Naive B cell (primary cell): Measurements from ENCODE around the gene EDC4. TPM values are rescaled to one million over a fixed set of nuclear protein-coding genes. Genes with fewer than 3 reads are reported as not detected.
A peak's percentile ranks its signal among the peaks of the same experiment; 100 is the strongest.
"Not testable (repeated sequence)": the region's sequence is repeated elsewhere in the genome, so short reads cannot be mapped to it uniquely, and the experiment has no call there.

Source experiments
- ATAC-seq, 2 donors: fragments of 150-1000 bp; cut with Tn5 transposase; 2 replicates each; pipeline ENCODE4 v1.10.0; 2021; ENCODE audit warnings: low read depth in 2 of 2, mild to moderate bottlenecking in 2 of 2, moderate library complexity in 2 of 2
- DNase-seq: peaks from one replicate; pipeline ENCODE4 v3.0.0; 2022
- H3K27ac Mint-ChIP-seq, 6 donors: one replicate each; pipeline ENCODE4 v1.8.0; 2020 to 2022; ENCODE audit warnings: mild to moderate bottlenecking in 6 of 6, mixed read lengths in 6 of 6, moderate library complexity in 5 of 6, inconsistent platforms in 2 of 6
- H3K27me3 Mint-ChIP-seq, 3 donors: one replicate each; pipeline ENCODE4 v1.8.0; 2021 to 2022; ENCODE audit warnings: mixed read lengths in 3 of 3, mild to moderate bottlenecking in 1 of 3
- H3K36me3 Mint-ChIP-seq, 2 donors: one replicate each; pipeline ENCODE4 v1.8.0; 2020 to 2022; ENCODE audit warnings: mixed read lengths in 2 of 2, inconsistent platforms in 1 of 2, mild to moderate bottlenecking in 1 of 2
- H3K4me1 Mint-ChIP-seq, 3 donors: one replicate each; pipeline ENCODE4 v1.8.0; 2020 to 2022; ENCODE audit warnings: mixed read lengths in 3 of 3, inconsistent platforms in 1 of 3, mild to moderate bottlenecking in 1 of 3, moderate library complexity in 1 of 3
- H3K4me3 Mint-ChIP-seq, 8 donors: one replicate each; pipeline ENCODE4 v1.8.0; 2020 to 2022; ENCODE audit warnings: mild to moderate bottlenecking in 8 of 8, mixed read lengths in 8 of 8, moderate library complexity in 8 of 8, inconsistent platforms in 2 of 8
- H3K9me3 Mint-ChIP-seq, 7 donors: one replicate each; pipeline ENCODE4 v1.8.0; 2020 to 2022; ENCODE audit warnings: mixed read lengths in 7 of 7, mild to moderate bottlenecking in 5 of 7, inconsistent platforms in 2 of 7, moderate library complexity in 1 of 7
- polyA plus RNA-seq, 6 donors: library from polyadenylated mRNA; unstranded; fragments of 300-500 nt; fragmentation: Illumina TruSeq; gene quantifications; one replicate each; pipeline ENCODE4 v1.2.3, GENCODE V29; 2021; ENCODE audit warnings: low read depth in 6 of 6

EDC4 gene
- polyA plus RNA-seq, 6 donors from 2014 or later = 6.7 to 28.6 (median 20.2) TPM

DNA sequence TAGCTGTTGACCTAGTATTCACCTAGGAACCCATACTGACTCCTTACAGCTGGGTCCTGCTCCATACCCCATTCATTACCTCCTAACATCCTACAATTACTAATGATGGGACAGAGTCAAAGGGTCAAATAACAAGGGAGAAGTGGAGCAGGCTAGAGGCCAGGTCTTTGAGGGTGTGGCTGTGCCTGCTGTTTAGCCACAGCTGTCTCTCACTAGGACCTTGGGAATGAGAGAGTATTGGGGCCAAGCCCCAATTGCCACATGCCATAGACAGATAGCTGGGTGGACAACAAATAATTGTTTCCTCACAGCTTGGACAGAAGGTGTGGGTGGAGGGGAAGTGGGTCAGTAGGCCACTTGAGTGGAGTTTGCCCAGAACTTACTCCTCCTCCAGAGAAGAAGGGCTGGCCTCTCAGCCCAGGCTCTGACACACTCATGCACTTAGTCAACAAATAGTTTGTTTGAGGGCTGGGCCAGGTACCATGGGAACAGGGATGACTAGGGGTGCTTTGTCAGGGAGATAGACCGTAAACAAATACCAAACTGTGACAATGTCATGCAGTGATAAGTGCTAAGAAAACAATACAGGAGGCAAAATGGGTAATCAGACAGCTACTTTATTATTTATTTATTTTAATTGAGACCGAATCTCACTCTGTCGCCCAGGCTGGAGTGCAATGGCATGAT lies 15.2 kb upstream of the EDC4 start:
- peaks cover 25 to 40% (median 36%) of the 10 kb centered on the region in 3 donors for H3K4me1 Mint-ChIP-seq
- ATAC-seq = peak in 1 of 2 donors; percentile 43
- peak overlapping the region in 1 of 8 donors; percentile 50 for H3K4me3 Mint-ChIP-seq

DNA sequence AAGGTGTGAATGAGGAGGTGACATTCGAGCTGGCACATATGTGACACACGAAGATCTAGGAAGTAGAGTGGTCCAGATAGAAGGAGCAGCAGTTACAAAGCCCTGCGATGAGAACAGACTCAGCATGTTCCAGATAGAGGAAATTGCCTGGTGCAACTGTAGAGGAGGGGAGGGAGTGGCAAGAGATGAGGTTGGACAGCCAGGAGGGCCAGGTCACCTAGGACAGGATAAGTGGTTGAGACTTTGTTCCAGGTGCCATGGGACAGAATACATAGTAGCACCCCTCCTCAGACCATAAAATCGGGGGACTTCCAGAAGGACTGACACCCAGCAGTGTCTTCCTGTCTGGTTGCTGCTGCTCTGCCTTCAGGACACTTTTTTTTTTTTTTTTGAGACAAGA lies 14.4 kb upstream of the EDC4 start:
- DNase-seq = no peak
- H3K27me3 Mint-ChIP-seq = no peaks in the 10 kb centered on the region
- H3K27ac Mint-ChIP-seq = peak overlapping the region in 3 of 6 donors; percentile 33 to 87 (median 80)
- H3K4me3 Mint-ChIP-seq = no peak overlapping the region
- no peaks in the 10 kb centered on the region for H3K36me3 Mint-ChIP-seq
- no peaks in the 10 kb centered on the region for H3K9me3 Mint-ChIP-seq
- H3K4me1 Mint-ChIP-seq = peaks cover 25 to 40% (median 36%) of the 10 kb centered on the region in 3 donors
- no peak for ATAC-seq

More for the DNA sequence above, 15.2 kb upstream of the EDC4 start:
- H3K9me3 Mint-ChIP-seq = no peaks in the 10 kb centered on the region
- H3K27me3 Mint-ChIP-seq = no peaks in the 10 kb centered on the region
- H3K36me3 Mint-ChIP-seq = no peaks in the 10 kb centered on the region
- H3K27ac Mint-ChIP-seq = peak overlapping the region in 2 of 6 donors; percentile 15 to 19
- DNase-seq = no peak

DNA sequence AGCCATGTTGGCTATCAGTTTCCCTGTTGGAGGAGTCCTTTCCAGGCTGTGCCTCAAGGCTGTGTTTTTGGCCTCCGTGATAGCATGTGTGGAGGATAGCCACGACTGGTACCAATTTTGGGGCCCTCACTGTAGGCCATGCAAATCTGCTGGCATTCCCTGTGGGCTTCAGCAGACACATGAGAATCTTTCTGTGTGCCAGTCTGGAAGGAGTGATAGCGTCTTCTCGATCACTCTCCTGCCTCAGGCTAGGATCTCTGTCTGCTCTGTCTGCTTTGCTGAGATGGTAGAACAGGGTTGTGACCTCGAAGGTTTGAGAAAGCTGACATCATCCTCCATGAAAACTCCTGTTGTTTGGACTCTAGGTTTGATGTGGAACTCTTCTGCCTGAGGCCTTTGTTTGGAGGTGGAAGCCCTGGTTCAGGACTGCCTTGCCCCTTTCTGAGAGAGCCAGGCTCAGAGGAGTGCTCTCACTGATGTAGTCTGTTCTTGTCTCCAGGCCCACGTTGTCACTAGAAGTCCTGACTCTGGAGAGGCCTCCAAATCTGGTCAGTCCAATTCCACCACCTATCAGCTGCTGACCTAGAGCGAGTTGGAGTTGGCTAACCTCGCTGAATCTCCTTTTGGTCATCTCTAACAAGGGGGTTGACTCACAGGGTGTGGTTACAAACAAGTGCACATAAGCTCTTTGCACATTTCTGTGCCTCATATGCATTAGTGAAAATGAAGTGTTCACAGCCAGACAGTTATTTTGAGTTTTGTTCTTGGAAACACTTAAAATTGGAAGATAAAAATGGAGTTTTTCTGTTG lies 12.1 kb upstream of the EDC4 start:
- Mint-ChIP-seq H3K4me1 (peaks cover 25 to 40% (median 31%) of the 10 kb centered on the region in 3 donors), H3K27ac (peak overlapping the region in 1 of 6 donors; percentile 11), H3K36me3 (no peaks in the 10 kb centered on the region), H3K27me3 (no peaks in the 10 kb centered on the region), H3K9me3 (no peaks in the 10 kb centered on the region), H3K4me3 (no peak overlapping the region)
- DNase-seq = no peak
- no peak for ATAC-seq

DNA sequence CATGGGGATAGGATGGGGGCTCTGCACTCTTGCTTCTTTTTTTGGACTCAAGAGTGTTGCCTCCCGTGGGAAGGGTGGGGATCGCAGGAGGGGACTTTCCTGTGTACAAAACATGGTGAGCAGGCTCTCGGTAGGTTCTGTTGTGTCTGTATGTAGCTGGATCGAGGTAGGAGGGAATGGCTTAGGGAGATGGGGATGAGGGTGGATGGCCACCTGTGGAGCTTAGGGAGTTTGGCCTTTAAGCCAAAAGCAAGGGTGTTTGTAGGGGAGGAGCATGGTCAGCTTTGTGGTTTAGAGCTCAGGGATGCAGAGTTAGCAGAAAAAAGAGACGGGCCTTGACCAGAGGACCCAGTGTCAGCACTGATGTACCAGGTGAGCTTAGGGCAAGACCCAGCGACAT lies 11.0 kb upstream of the EDC4 start:
- peak overlapping the region in 1 of 6 donors; percentile 60 for H3K27ac Mint-ChIP-seq
- H3K4me3 Mint-ChIP-seq = no peak overlapping the region
- H3K4me1 Mint-ChIP-seq = peaks cover 23 to 37% (median 28%) of the 10 kb centered on the region in 3 donors
- no peak for ATAC-seq
- H3K9me3 Mint-ChIP-seq = no peaks in the 10 kb centered on the region
- DNase-seq = no peak
- H3K36me3 Mint-ChIP-seq = no peaks in the 10 kb centered on the region
- H3K27me3 Mint-ChIP-seq = no peaks in the 10 kb centered on the region

DNA sequence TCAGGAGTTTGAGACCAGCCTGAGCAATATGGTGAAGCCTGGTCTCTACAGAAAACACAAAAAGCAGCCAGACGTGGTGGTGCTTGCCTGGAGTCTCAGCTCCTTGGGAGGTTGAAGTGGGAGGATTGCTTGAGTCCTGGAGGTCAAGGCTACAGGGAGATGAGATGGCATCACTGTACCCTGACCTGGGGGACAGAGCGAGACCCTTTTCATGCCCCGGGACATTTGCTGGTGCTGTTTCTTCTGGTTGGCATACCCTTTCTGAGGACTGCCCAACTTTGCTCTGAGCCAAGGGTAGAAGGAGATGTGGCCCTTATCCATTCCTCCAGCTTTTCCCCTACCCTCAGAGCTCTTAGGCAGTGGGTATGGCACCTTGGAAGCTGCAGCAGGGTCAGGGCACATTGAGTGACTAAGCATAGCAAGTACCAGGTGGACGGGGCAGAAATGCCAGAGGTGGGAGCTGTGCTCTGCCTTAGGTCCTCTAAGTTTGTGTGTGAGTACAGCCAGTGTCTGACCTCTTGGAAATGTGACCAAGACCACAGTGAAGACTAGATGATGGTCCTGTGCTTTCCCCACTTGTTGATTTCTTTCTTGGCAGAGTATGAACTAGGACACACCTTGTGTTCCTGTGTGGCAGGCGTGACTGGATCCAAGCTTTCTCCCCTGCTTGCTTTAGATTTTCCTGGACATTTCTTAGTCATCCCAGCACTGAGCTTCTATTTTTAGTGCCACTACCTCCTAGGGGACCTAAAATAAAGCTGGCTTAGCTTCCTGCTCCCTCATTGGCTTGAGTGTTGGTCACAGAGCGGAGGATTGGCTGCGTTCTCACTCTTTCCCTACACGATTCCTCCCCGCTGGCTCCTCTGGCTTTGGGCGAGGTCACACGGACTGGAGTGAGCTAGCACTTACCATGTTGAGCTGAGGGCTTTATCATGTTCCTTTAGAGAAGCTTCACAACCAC lies 9.9 kb upstream of the EDC4 start:
- Mint-ChIP-seq H3K27ac (peak overlapping the region in 1 of 6 donors; percentile 50), H3K27me3 (no peaks in the 10 kb centered on the region), H3K9me3 (no peaks in the 10 kb centered on the region), H3K36me3 (no peaks in the 10 kb centered on the region), H3K4me3 (no peak overlapping the region), H3K4me1 (peaks cover 13 to 27% (median 18%) of the 10 kb centered on the region in 3 donors)
- ATAC-seq = no peak
- no peak for DNase-seq

DNA sequence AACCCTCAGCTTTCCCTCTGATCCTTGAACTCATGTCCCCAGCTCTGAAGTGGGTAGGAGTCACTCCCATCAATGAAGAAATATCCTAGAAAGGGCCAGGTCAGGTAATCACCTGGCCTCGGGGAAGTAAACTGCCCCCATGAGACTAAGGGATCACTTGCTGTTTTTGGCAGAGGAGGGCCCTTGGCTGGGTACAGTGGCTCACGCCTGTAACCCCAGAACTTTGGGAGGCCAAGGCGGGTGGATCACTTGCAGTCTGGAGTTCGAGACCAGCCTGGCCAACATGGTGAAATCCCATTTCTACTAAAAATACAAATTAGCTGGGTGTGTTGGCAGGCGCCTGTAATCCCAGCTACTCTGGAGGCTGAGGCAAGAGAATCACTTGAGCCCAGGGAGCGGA lies 8.8 kb upstream of the EDC4 start:
- H3K9me3 Mint-ChIP-seq, H3K27me3 Mint-ChIP-seq, ATAC-seq, H3K4me3 Mint-ChIP-seq, H3K36me3 Mint-ChIP-seq, DNase-seq: not testable (repeated sequence)
- Mint-ChIP-seq H3K4me1 (peaks cover 9 to 17% (median 10%) of the 10 kb centered on the region in 3 donors), H3K27ac (peak overlapping the region in 1 of 6 donors; percentile 10)

DNA sequence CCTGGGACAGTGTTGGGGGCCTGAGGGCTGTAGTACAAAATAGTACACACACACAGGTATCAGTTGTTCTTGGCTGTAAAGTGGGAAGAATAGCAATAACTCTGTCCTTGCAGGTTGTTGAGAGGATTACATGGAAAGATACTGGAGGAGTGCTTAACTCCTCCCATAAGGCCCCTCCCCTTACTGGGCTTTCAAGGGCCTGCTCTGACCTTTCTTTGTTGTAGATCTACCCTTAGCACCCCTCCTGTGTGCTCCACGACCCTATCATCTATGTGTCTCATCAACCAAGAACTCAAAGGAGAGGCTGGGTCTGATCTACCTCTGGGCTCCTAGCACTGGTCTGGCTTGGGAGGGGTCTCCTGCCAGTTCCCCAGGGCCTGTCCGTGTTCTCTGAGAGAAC lies 8.3 kb upstream of the EDC4 start:
- no peaks in the 10 kb centered on the region for H3K9me3 Mint-ChIP-seq
- peaks cover 9 to 17% (median 9%) of the 10 kb centered on the region in 3 donors for H3K4me1 Mint-ChIP-seq
- H3K27me3 Mint-ChIP-seq = no peaks in the 10 kb centered on the region
- no peaks in the 10 kb centered on the region for H3K36me3 Mint-ChIP-seq
- no peak for DNase-seq
- H3K27ac Mint-ChIP-seq = peak overlapping the region in 3 of 6 donors; percentile 10 to 80 (median 36)
- ATAC-seq = no peak
- H3K4me3 Mint-ChIP-seq = no peak overlapping the region

DNA sequence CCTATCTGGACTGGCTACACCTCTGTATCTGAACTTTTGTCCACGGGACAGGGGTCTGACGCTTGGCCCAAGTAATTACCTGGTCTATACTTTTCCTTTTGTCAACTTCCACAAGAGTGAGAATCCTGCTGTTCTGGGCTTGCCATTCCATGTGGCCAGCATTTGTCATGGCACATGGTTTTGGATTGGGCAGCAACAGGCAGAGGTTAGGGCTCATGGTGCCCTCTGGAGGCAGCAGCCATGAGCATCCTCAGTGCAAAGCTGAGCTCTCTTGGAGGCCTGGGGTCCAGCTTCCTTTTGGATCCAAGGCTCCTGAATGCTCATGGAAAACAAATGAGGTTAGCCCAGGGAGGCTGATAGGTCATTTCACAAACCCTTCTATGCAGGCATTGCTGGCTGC lies 7.5 kb upstream of the EDC4 start:
- no peak for ATAC-seq
- no peak for DNase-seq
- H3K4me1 Mint-ChIP-seq = peaks cover 9 to 17% (median 9%) of the 10 kb centered on the region in 3 donors

DNA sequence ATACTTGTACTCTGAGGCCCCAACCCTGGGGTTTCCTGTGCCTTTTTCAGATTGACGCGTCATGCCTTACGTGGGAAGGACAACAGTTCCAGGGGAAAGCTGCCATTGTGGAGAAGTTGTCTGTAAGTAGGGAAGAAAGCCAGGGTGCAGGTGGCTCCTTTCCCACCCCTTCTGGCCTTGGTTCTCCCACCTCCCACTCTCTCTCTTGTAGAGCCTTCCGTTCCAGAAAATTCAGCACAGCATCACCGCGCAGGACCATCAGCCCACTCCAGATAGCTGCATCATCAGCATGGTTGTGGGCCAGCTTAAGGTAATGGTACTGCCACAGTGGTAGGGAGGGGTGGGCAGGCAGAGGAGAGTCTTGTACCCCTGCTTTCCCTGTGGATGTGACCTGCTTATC lies 4.6 kb upstream of the EDC4 start:
- Mint-ChIP-seq H3K9me3 (no peaks in the 10 kb centered on the region), H3K36me3 (no peaks in the 10 kb centered on the region), H3K27ac (peak overlapping the region in 1 of 6 donors; percentile 27), H3K4me1 (peaks cover 10 to 16% (median 11%) of the 10 kb centered on the region in 3 donors), H3K4me3 (no peak overlapping the region), H3K27me3 (no peaks in the 10 kb centered on the region)
- ATAC-seq = no peak
- no peak for DNase-seq

More for the DNA sequence above, 7.5 kb upstream of the EDC4 start:
- H3K27me3 Mint-ChIP-seq = no peaks in the 10 kb centered on the region
- H3K27ac Mint-ChIP-seq = no peak overlapping the region
- H3K4me3 Mint-ChIP-seq = no peak overlapping the region
- no peaks in the 10 kb centered on the region for H3K36me3 Mint-ChIP-seq
- H3K9me3 Mint-ChIP-seq = no peaks in the 10 kb centered on the region

DNA sequence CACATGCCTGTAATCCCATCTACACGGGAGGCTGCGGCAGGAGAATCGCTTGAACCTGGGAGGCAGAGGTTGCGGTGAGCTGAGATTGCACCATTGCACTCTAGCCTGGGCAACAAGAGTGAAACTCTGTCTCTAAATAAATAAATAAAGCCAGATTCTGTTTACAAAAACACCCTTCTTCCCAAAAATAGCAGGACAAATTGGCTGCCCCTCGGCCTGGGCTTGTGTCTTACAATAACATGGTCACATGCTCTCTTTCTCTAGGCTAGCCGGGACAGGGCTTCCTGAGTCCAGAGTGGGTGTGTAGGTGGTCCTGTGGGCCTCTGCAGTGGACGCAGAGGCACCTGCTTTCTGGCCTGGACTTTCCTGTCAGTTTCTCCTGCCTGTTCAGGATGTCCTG lies 3.2 kb upstream of the EDC4 start:
- Mint-ChIP-seq H3K4me3 (no peak overlapping the region), H3K36me3 (no peaks in the 10 kb centered on the region), H3K4me1 (peaks cover 19 to 27% (median 22%) of the 10 kb centered on the region in 3 donors), H3K9me3 (no peaks in the 10 kb centered on the region), H3K27me3 (no peaks in the 10 kb centered on the region), H3K27ac (peak overlapping the region in 1 of 6 donors; percentile 72)
- DNase-seq = no peak
- ATAC-seq = no peak

DNA sequence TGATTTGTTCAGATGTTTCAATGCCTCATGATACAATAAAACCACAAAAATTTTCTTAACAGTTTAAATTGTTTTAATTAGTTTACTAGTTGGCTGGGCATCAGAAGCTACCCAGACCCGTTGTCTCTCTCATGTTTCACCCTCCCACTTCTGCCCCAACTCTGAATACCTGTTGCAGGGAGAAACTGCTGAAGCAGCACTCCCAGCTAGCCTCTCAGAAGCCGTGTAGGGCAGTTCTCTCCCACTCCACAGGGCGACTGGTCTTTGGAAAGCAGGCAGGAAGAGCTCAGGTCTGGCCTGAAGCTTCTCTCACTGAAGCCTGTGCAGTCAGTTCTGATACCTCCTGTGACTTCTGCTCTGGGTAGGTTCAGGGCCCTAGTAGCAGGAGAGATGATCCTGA lies 1.6 kb upstream of the EDC4 start:
- no peaks in the 10 kb centered on the region for H3K9me3 Mint-ChIP-seq
- no peaks in the 10 kb centered on the region for H3K27me3 Mint-ChIP-seq
- no peak for DNase-seq
- ATAC-seq = no peak
- H3K4me1 Mint-ChIP-seq = peaks cover 31 to 38% (median 37%) of the 10 kb centered on the region in 3 donors
- peak overlapping the region in 5 of 8 donors; percentile 62 to 91 (median 89) for H3K4me3 Mint-ChIP-seq
- no peaks in the 10 kb centered on the region for H3K36me3 Mint-ChIP-seq
- peak overlapping the region in 2 of 6 donors; percentile 43 to 54 for H3K27ac Mint-ChIP-seq

DNA sequence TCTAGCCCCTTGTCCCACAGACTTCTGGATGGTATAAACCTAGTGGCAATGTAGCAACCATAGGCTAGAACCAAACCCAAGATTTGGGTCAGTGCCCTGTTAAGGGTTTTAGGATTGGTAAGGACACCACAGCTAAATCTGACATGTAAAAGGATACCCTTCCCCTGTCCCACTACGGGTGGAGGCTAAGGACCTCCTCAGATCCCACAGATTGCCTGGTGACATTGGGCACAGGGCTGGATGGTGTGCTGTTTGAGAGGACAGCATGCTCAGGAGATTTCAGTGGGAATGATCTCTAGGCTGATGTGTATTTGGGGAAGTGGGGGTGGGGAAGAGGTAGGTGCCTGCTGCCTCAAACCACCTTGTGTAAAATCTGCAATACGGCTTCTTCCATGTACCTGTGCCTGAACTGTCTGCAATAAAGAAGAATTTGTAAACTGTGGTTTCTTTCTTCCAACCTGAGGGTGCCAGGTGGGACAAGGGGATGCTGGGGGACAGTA lies 671 bp upstream of the EDC4 start:
- ATAC-seq (no peak), DNase-seq (no peak)
- H3K4me3 Mint-ChIP-seq = peak overlapping the region; percentile 89 to 95 (median 91)
- H3K9me3 Mint-ChIP-seq = no peaks in the 10 kb centered on the region
- H3K27ac Mint-ChIP-seq = peak overlapping the region; percentile 81 to 90 (median 88)
- peaks cover 0 to 4% of the 10 kb centered on the region in 2 donors for H3K36me3 Mint-ChIP-seq
- H3K27me3 Mint-ChIP-seq = no peaks in the 10 kb centered on the region
- H3K4me1 Mint-ChIP-seq = peaks cover 31 to 38% (median 38%) of the 10 kb centered on the region in 3 donors
